T-helper 9 cell (primary cell): ENCODE measurements around the gene ANKDD1B.
"Not testable (repeated sequence)": the region's sequence is repeated elsewhere in the genome, so short reads cannot be mapped to it uniquely, and the experiment has no call there.

Experiments
- DNase-seq: peaks from one replicate; pipeline ENCODE4 v3.0.0-alpha.2; 2020

The ANKDD1B gene

GRCh38 chr5:75662061-75662460, 50.8 kb downstream of the ANKDD1B start:
- DNase-seq: no peak

- DNase-seq: no peak
Measured at GRCh38 chr5:75663579-75664284, 52.5 kb downstream of the ANKDD1B start.

GRCh38 chr5:75664979-75665378, 53.7 kb downstream of the ANKDD1B start:
- no peak for DNase-seq

- no peak for DNase-seq
Measured at GRCh38 chr5:75666801-75667200, 55.5 kb downstream of the ANKDD1B start.

GRCh38 chr5:75667586-75667985, 56.3 kb downstream of the ANKDD1B start:
- no peak for DNase-seq

GRCh38 chr5:75668445-75668844, 57.2 kb downstream of the ANKDD1B start:
- no peak for DNase-seq

GRCh38 chr5:75668977-75669689, 57.9 kb downstream of the ANKDD1B start:
- DNase-seq: no peak

GRCh38 chr5:75670577-75670976, 59.3 kb downstream of the ANKDD1B start:
- no peak for DNase-seq

- no peak for DNase-seq
Measured at GRCh38 chr5:75671506-75671905, 60.3 kb downstream of the ANKDD1B start.

- no peak for DNase-seq
Measured at GRCh38 chr5:75672616-75673015, 61.4 kb downstream of the ANKDD1B start.

- no peak for DNase-seq
Measured at GRCh38 chr5:75675783-75676182, 64.5 kb downstream of the ANKDD1B start.

- no peak for DNase-seq
Measured at GRCh38 chr5:75677607-75678006, 66.4 kb downstream of the ANKDD1B start.

- no peak for DNase-seq
Measured at GRCh38 chr5:75678155-75678554, 66.9 kb downstream of the ANKDD1B start.

GRCh38 chr5:75681125-75681830, 70.0 kb downstream of the ANKDD1B start:
- DNase-seq: no peak

- no peak for DNase-seq
Measured at GRCh38 chr5:75685141-75685540, 73.9 kb downstream of the ANKDD1B start.

GRCh38 chr5:75686480-75686879, 75.2 kb downstream of the ANKDD1B start:
- no peak for DNase-seq

GRCh38 chr5:75690669-75691068, 79.4 kb downstream of the ANKDD1B start:
- no peak for DNase-seq

- DNase-seq: no peak
Measured at GRCh38 chr5:75694781-75695180, 83.5 kb downstream of the ANKDD1B start.

- not testable (repeated sequence) for DNase-seq
Measured at GRCh38 chr5:75695472-75696351, 84.5 kb downstream of the ANKDD1B start.

GRCh38 chr5:75701856-75702255, 90.6 kb downstream of the ANKDD1B start:
- DNase-seq: no peak

GRCh38 chr5:75706016-75706415, 94.8 kb downstream of the ANKDD1B start:
- no peak for DNase-seq

- DNase-seq: no peak
Measured at GRCh38 chr5:75706775-75707174, 95.5 kb downstream of the ANKDD1B start.
